BJ (cell line): Measurements from ENCODE around the gene ZCCHC12. TPM values are rescaled to one million over a fixed set of nuclear protein-coding genes. Genes with fewer than 3 reads are reported as not detected.
"Not testable (repeated sequence)": the region's sequence is repeated elsewhere in the genome, so short reads cannot be mapped to it uniquely, and the experiment has no call there.

ENCODE experiments used
- CTCF ChIA-PET: fragments of 350-600 bp; formaldehyde crosslinking; extraction: SDS; loops from one replicate; lab custom pipeline; 2021; ENCODE audit warnings: antibody characterized with exemption, inconsistent platforms; lab: Yijun Ruan, JAX
- POLR2A ChIA-PET: fragments of 300-600 bp; sonication (Branson Sonifier 250); formaldehyde crosslinking; extraction: SDS; loops from one replicate; lab custom pipeline; 2021; ENCODE audit warnings: antibody characterized with exemption; lab: Charles Lee
- DNase-seq: peaks from one replicate; pipeline ENCODE4 v3.0.0-alpha.2; 2011; ENCODE audit warnings: low read depth
- H3K27me3 ChIP-seq: 2 replicates; pipeline ENCODE4 v1.6.0; 2011; ENCODE audit warnings: low read length; ENCODE audit not compliant: control insufficient read depth, insufficient read depth
- H3K36me3 ChIP-seq: 2 replicates; pipeline ENCODE4 v1.5.1; 2011; ENCODE audit warnings: low read length; ENCODE audit not compliant: control insufficient read depth, insufficient read depth
- H3K4me3 ChIP-seq: 2 replicates; pipeline ENCODE4 v1.5.1; 2011; ENCODE audit warnings: low read depth, mild to moderate bottlenecking, control low read depth, low read length
- CTCF ChIP-seq: IDR thresholded peaks from 2 replicates; pipeline ENCODE4 v1.5.1; 2011; ENCODE audit warnings: low read depth, mild to moderate bottlenecking, control low read depth, inconsistent platforms, low read length, moderate library complexity; ENCODE audit not compliant: insufficient read depth
- polyA plus RNA-seq: library from polyadenylated mRNA; depleted of rRNA; stranded (reverse); fragments of >200 nt; gene quantifications from 2 replicates; pipeline ENCODE4 v1.2.3, GENCODE V29; 2011

The ZCCHC12 gene
- polyA plus RNA-seq, 1 experiment: not detected

GRCh38 chrX:118802857-118803256 is 20.8 kb upstream of the ZCCHC12 start:
- ChIA-PET POLR2A (no interaction called here), CTCF (interaction anchor here (0.5 to 1.0 kb wide), 4 partner anchors 8 to 158 kb away, joined by 3 to 4 read pairs (median 4); no protein-coding TSS in a partner anchor)
- TF ChIP-seq CTCF: no peak
- no peaks in the 10 kb centered on the region for H3K36me3 ChIP-seq
- no peaks in the 10 kb centered on the region for H3K27me3 ChIP-seq
- DNase-seq: no peak
- H3K4me3 ChIP-seq: no peak overlapping the region

DNA sequence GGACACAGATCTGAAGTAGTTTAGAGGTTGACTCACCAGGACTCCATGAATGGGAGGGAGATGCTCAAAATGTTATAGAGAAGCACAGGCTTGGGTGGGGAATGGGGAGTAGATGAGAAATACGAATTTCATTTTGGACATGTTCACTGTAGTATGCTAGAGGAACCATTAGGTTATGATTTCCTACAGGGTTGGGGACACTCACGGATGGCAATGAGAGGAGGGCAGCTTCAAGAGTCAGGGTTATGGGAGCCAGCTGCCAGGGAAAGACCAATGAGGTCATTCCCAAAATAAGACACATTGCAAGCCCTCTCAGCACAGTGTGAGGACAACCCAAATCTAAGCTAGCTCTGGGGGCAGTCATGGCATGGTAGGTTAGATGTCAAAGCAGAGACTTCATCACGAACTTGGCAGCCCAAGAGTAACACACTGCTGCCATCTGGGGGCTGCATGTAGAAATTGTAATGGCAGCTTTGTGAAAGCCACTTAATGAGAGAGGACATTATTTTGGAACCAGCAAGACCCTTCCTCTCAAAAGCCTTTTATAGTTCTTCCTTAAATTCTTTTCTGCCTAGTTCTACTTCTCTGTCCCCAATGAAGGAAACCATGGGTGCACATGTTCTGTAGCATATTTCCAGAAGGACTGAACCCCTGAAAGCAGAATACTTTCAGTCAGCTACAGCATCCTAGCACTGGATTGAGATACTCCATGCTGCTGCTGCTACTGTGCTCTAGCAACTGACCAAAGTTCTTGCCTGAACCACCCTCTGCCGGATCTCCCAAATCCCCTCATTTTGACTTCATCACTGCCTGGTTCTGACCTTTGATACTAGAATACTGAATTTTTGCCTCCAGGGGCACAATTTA is 16.2 kb upstream of the ZCCHC12 start:
- Histone ChIP-seq H3K36me3 (no peaks in the 10 kb centered on the region), H3K4me3 (no peak overlapping the region), H3K27me3 (no peaks in the 10 kb centered on the region)
- peak; percentile 61 for TF ChIP-seq CTCF
- ChIA-PET CTCF (interaction anchor here (0.7 to 3.7 kb wide), 16 partner anchors 11 to 348 kb away, joined by 3 to 23 read pairs (median 5); no protein-coding TSS in a partner anchor), POLR2A (no interaction called here)
- no peak for DNase-seq

DNA sequence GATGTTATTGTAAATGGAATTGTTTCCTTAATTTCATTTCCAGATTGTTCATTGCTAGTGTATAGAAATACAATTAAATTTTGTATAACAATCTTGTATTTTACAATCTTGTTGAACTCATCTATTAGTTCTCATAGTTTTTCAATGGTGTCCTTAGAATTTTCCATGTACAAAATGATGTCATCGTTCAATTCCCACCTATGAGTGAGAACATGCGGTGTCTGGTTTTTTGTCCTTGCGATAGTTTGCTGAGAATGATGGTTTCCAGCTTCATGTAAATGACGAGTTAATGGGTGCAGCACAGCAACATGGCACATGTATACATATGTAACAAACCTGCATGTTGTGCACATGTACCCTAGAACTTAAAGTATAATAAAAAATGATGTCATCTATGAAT is 6.4 kb upstream of the ZCCHC12 start:
- H3K27me3 ChIP-seq, H3K36me3 ChIP-seq, CTCF ChIA-PET, DNase-seq, POLR2A ChIA-PET, H3K4me3 ChIP-seq: not testable (repeated sequence)

GRCh38 chrX:118824173-118824730 is 628 bp downstream of the ZCCHC12 start:
- H3K4me3 ChIP-seq: no peak overlapping the region; the same call in 1 of the 2 replicates
- TF ChIP-seq CTCF: no peak
- POLR2A ChIA-PET: no interaction called here
- no peaks in the 10 kb centered on the region for H3K36me3 ChIP-seq
- DNase-seq: no peak
- CTCF ChIA-PET: interaction anchor here (0.6 to 2.5 kb wide), 3 partner anchors 15 to 69 kb away, joined by 5 to 8 read pairs (median 5); no protein-coding TSS in a partner anchor
- peaks cover 24% of the 10 kb centered on the region for H3K27me3 ChIP-seq

DNA sequence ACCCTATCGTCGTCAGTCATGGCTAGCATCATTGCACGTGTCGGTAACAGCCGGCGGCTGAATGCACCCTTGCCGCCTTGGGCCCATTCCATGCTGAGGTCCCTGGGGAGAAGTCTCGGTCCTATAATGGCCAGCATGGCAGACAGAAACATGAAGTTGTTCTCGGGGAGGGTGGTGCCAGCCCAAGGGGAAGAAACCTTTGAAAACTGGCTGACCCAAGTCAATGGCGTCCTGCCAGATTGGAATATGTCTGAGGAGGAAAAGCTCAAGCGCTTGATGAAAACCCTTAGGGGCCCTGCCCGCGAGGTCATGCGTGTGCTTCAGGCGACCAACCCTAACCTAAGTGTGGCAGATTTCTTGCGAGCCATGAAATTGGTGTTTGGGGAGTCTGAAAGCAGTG is 1.6 kb downstream of the ZCCHC12 start:
- H3K4me3 ChIP-seq: no peak overlapping the region
- no peaks in the 10 kb centered on the region for H3K36me3 ChIP-seq
- no peak for DNase-seq
- POLR2A ChIA-PET: no interaction called here
- CTCF ChIA-PET: interaction anchor here (1.3 to 2.5 kb wide), 2 partner anchors 14 to 17 kb away, joined by 5 to 8 read pairs; no protein-coding TSS in a partner anchor
- H3K27me3 ChIP-seq: peaks cover 24% of the 10 kb centered on the region
- no peak for TF ChIP-seq CTCF
